GM12878 (cell line): ENCODE measurements around the gene KCNQ1OT1. TPM values are rescaled to one million over a fixed set of nuclear protein-coding genes. Genes with fewer than 3 reads are reported as not detected.

Experiments
- BHLHE40 ChIP-seq, 2 experiments: fragments of 450-650 bp in 1 of 2; IDR thresholded peaks; 2 replicates each; pipeline ENCODE4 v1.6.1; 2011 to 2017; ENCODE audit warnings: low read depth in 2 of 2, borderline replicate concordance in 1 of 2, improper control_type of control experiment in 1 of 2, low read length in 1 of 2, mild to moderate bottlenecking in 1 of 2
- BRCA1 ChIP-seq: IDR thresholded peaks from 2 replicates; pipeline ENCODE4 v1.6.1; 2011; ENCODE audit warnings: low read depth, low read length, improper control_type of control experiment
- E4F1 ChIP-seq: fragments of 450-650 bp; IDR thresholded peaks from 2 replicates; pipeline ENCODE4 v1.6.1; 2018; ENCODE audit warnings: borderline replicate concordance, mild to moderate bottlenecking; ENCODE audit not compliant: partially characterized antibody
- KLF5 ChIP-seq: fragments of 450-650 bp; IDR thresholded peaks from 2 replicates; pipeline ENCODE4 v1.6.1; 2014; ENCODE audit warnings: mild to moderate bottlenecking; ENCODE audit not compliant: partially characterized antibody
- USF1 ChIP-seq: IDR thresholded peaks from 2 replicates; pipeline ENCODE4 v1.6.1; 2011; ENCODE audit warnings: borderline replicate concordance, low read depth, mild to moderate bottlenecking, moderate library complexity, mixed read lengths, low read length; ENCODE audit not compliant: insufficient read depth; ENCODE audit errors: extremely low read length
- USF2 ChIP-seq: IDR thresholded peaks from 2 replicates; pipeline ENCODE4 v1.6.1; 2011; ENCODE audit warnings: low read depth, low read length, improper control_type of control experiment, borderline replicate concordance
- ZNF217 ChIP-seq: fragments of 450-650 bp; IDR thresholded peaks from 2 replicates; pipeline ENCODE4 v1.6.1; 2017; ENCODE audit warnings: antibody characterized with exemption, mild to moderate bottlenecking
- polyA plus RNA-seq, 11 experiments: library from polyadenylated mRNA; depleted of rRNA in 4 of 11; unstranded in 6 of 11; stranded (reverse) in 5 of 11; fragments of >200 nt; fragmentation: Nextera tagmentation in 4 of 11; fragmentation: Illumina TruSeq in 1 of 11; extraction: Ambion mirVana in 4 of 11; extraction: Trizol in 1 of 11; gene quantifications; 1 replicate in 1 of 11; 2 replicates in 10 of 11; pipeline versions ENCODE4 v1.2.1 to v1.2.3, GENCODE V29; 2011 to 2016; ENCODE audit warnings: inconsistent platforms in 2 of 11, missing spikeins in 2 of 11, low read depth in 1 of 11
- total RNA-seq, 4 experiments: library from RNA; depleted of rRNA in 3 of 4; stranded (reverse); fragments of >200 nt in 3 of 4; fragmentation: Illumina TruSeq in 1 of 4; extraction: Trizol in 1 of 4; gene quantifications; 2 replicates each; pipeline versions ENCODE4 v1.2.1 to v1.2.3, GENCODE V29; 2013 to 2021

KCNQ1OT1 gene
- total and polyA plus RNA-seq, 10 of the 15 experiments (the other 5 are each of a cell fraction or from before 2014, with no cell fraction given), result 0.02 to 1.6 (median 0.41) TPM

- TF ChIP-seq E4F1, result no peak
- no peak for TF ChIP-seq USF1
- no peak for TF ChIP-seq ZNF217
- no peak for TF ChIP-seq KLF5
- no peak for TF ChIP-seq USF2
- no peak for TF ChIP-seq BHLHE40 (IDR thresholded peaks at IDR 0.05; ENCODE audit: borderline replicate concordance in 1 of 2, low read depth in 2 of 2, low read length in 1 of 2)
- TF ChIP-seq BRCA1, result no peak
Observed at GRCh38 chr11:2645779-2646118, 54.0 kb downstream of the KCNQ1OT1 start (continued).
